ENCODE measurements around the gene LIMS2. TPM values are rescaled to one million over a fixed set of nuclear protein-coding genes. Genes with fewer than 3 reads are reported as not detected.

Gene LIMS2
- polyA plus RNA-seq, 1 donor (not counting 4 experiments of a cell fraction or from before 2014, with no cell fraction given): not detected

GRCh38 chr2:127635380-127636237 lies 39.7 kb downstream of the LIMS2 start:
- no peaks in the 10 kb centered on the region for H3K36me3 ChIP-seq (ENCODE audit: control insufficient read depth in 2 of 2, extremely low read depth in 1 of 2, insufficient read depth in 2 of 2, low read length in 2 of 2)
- no peaks in the 10 kb centered on the region for H3K9me3 ChIP-seq (ENCODE audit: control insufficient read depth, low read depth, low read length)
- no peaks in the 10 kb centered on the region for H3K27me3 ChIP-seq (ENCODE audit: control insufficient read depth, extremely low read depth, insufficient read depth, low read length)
- DNase-seq (ENCODE audit: low read depth, low spot score) (no peak), FAIRE-seq (no peak)
- H3K9ac ChIP-seq (ENCODE audit: control insufficient read depth, extremely low read depth, insufficient read depth, low read length): no peak overlapping the region
- dilution Hi-C loops (cut with MboI; ENCODE audit: extremely low pct_ligation_motif_present, low sequenced_read_pairs): no loop called here
- no peak overlapping the region for H3K4me2 ChIP-seq (ENCODE audit: control insufficient read depth, extremely low read depth, insufficient read depth, low read depth, low read length)
- no peak overlapping the region for H2AFZ ChIP-seq (ENCODE audit: control insufficient read depth, low read length)
- H4K20me1 ChIP-seq (ENCODE audit: control insufficient read depth, extremely low read depth, insufficient read depth, low read length): no peaks in the 10 kb centered on the region
- H3K79me2 ChIP-seq (ENCODE audit: control insufficient read depth, insufficient read depth, low read length): no peaks in the 10 kb centered on the region
- no peak overlapping the region for H3K27ac ChIP-seq (ENCODE audit: control insufficient read depth, insufficient read depth, low read length)
- H3K4me1 ChIP-seq (ENCODE audit: control insufficient read depth, extremely low read depth, insufficient read depth, low read length): peaks cover 12% of the 10 kb centered on the region
- H3K9me1 ChIP-seq (ENCODE audit: control insufficient read depth, extremely low read depth, insufficient read depth, low read length): no peaks in the 10 kb centered on the region
- no peak overlapping the region for H3K4me3 ChIP-seq (ENCODE audit: control insufficient read depth in 2 of 3, extremely low read depth in 1 of 3, insufficient read depth in 2 of 3, low read depth in 1 of 3, low read length in 3 of 3)
- peak in 1 of 3 experiments; percentile 1 for TF ChIP-seq CTCF (optimal IDR thresholded peaks at IDR 0.05 in 1 of 3, IDR thresholded peaks at IDR 0.05 in 1 of 3, conservative IDR thresholded peaks at IDR 0.05 in 1 of 3; ENCODE audit: extremely low read depth in 1 of 3, insufficient read depth in 2 of 3, low read length in 3 of 3)
- no peak for TF ChIP-seq EZH2 (IDR thresholded peaks at IDR 0.05; ENCODE audit: low read length)

DNA sequence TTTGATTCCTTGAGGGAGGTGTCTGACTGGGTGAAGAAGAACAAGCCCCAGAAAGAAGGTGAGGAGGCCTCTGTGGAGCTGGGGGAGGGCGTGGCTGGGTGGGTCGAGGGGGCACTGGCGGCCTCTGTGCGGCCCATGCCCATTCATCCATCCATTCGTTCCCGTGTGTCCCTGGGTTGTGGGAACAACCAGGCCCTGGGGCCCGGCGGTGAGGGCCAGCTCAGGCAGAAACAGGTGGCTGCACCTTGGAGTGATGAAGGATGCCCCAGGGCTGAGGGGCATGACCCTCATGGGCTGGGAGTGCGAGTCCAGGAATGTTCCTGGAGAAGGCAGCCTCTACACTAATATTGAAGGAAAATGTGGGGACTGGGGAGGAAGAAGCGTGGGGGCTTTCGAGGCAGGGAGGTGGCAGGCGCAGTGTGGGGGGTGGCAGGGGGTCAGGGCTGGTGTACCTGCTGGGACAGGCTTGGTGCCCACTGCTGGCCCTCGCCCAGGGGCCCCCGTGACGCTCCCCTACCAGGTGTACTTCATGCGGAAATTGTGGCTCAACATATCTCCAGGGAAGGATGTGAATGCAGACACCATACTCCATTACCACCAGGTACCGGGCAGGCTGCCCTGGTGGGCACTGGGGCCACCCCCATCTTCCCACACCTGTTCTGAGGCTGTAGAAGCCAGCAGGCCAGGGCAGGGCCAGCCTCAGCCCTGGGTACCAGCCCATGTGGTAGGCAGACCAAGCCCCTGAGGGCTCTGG lies 40.5 kb downstream of the LIMS2 start:
- Histone ChIP-seq H3K27me3 (ENCODE audit: control insufficient read depth, extremely low read depth, insufficient read depth, low read length) (no peaks in the 10 kb centered on the region), H3K9me1 (ENCODE audit: control insufficient read depth, extremely low read depth, insufficient read depth, low read length) (no peaks in the 10 kb centered on the region), H3K36me3 (ENCODE audit: control insufficient read depth in 2 of 2, extremely low read depth in 1 of 2, insufficient read depth in 2 of 2, low read length in 2 of 2) (no peaks in the 10 kb centered on the region), H3K9ac (ENCODE audit: control insufficient read depth, extremely low read depth, insufficient read depth, low read length) (no peak overlapping the region), H3K9me3 (ENCODE audit: control insufficient read depth, low read depth, low read length) (no peaks in the 10 kb centered on the region), H3K4me3 (ENCODE audit: control insufficient read depth in 2 of 3, extremely low read depth in 1 of 3, insufficient read depth in 2 of 3, low read depth in 1 of 3, low read length in 3 of 3) (no peak overlapping the region), H3K4me2 (ENCODE audit: control insufficient read depth, extremely low read depth, insufficient read depth, low read depth, low read length) (no peak overlapping the region), H4K20me1 (ENCODE audit: control insufficient read depth, extremely low read depth, insufficient read depth, low read length) (no peaks in the 10 kb centered on the region), H3K27ac (ENCODE audit: control insufficient read depth, insufficient read depth, low read length) (no peak overlapping the region), H3K4me1 (ENCODE audit: control insufficient read depth, extremely low read depth, insufficient read depth, low read length) (peaks cover 12% of the 10 kb centered on the region), H3K79me2 (ENCODE audit: control insufficient read depth, insufficient read depth, low read length) (no peaks in the 10 kb centered on the region), H2AFZ (ENCODE audit: control insufficient read depth, low read length) (no peak overlapping the region)
- TF ChIP-seq CTCF (optimal IDR thresholded peaks at IDR 0.05 in 1 of 3, IDR thresholded peaks at IDR 0.05 in 1 of 3, conservative IDR thresholded peaks at IDR 0.05 in 1 of 3; ENCODE audit: extremely low read depth in 1 of 3, insufficient read depth in 2 of 3, low read length in 3 of 3) (no peak), EZH2 (IDR thresholded peaks at IDR 0.05; ENCODE audit: low read length) (no peak)
- FAIRE-seq: no peak
- dilution Hi-C loops (cut with MboI; ENCODE audit: extremely low pct_ligation_motif_present, low sequenced_read_pairs): no loop called here
- no peak for DNase-seq (ENCODE audit: low read depth, low spot score)
